Measurements from ENCODE around the gene KISS1. TPM values are rescaled to one million over a fixed set of nuclear protein-coding genes. Genes with fewer than 3 reads are reported as not detected.

Gene KISS1
- total RNA-seq, 1 donor from 2014 or later = 111 TPM

DNA sequence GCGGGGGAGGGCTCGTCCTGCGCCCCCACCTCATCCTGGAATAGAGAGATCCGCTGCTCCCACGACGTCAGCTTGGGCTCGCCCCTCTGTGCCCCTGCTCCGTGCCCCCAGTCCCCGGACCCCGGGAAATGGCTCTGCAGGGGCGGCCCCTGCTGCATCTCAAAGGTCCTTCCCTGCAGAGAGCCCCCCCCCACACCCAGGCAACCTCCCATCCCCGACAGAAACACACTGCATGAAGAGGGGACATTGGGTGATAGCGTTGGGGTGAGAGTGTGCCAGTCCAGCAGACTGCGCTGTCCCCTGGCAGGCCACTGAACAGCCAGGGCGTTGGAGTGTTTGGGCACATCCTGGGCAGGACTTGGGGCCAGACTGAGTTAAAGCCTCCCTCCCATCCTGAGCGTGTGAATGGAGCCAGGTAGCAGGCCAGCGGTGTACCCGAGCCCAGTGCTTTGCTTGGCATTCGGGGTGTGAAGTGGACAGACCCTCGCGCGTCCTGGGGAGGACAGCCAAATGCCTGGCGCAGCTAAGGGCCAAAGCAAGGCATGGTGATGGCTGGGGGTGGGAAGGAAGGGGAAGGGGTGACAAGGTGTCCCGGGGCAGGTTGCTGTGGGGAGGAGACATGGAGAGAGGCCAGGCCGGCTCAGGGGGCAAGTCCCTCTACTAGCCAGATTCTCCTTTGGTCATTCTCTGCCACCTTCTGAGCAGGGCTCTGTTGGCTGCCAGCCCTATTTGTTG lies 43.8 kb downstream of the KISS1 start:
- TF ChIP-seq, protein P1, sequence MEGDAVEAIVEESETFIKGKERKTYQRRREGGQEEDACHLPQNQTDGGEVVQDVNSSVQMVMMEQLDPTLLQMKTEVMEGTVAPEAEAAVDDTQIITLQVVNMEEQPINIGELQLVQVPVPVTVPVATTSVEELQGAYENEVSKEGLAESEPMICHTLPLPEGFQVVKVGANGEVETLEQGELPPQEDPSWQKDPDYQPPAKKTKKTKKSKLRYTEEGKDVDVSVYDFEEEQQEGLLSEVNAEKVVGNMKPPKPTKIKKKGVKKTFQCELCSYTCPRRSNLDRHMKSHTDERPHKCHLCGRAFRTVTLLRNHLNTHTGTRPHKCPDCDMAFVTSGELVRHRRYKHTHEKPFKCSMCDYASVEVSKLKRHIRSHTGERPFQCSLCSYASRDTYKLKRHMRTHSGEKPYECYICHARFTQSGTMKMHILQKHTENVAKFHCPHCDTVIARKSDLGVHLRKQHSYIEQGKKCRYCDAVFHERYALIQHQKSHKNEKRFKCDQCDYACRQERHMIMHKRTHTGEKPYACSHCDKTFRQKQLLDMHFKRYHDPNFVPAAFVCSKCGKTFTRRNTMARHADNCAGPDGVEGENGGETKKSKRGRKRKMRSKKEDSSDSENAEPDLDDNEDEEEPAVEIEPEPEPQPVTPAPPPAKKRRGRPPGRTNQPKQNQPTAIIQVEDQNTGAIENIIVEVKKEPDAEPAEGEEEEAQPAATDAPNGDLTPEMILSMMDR (conservative IDR thresholded peaks at IDR 0.05; ENCODE audit: low read depth, low read length) = no peak
- no peak for DNase-seq (ENCODE audit: low read depth)
- peak overlapping the region; percentile 64 for H3K4me3 ChIP-seq (ENCODE audit: low read depth, low read length)

DNA sequence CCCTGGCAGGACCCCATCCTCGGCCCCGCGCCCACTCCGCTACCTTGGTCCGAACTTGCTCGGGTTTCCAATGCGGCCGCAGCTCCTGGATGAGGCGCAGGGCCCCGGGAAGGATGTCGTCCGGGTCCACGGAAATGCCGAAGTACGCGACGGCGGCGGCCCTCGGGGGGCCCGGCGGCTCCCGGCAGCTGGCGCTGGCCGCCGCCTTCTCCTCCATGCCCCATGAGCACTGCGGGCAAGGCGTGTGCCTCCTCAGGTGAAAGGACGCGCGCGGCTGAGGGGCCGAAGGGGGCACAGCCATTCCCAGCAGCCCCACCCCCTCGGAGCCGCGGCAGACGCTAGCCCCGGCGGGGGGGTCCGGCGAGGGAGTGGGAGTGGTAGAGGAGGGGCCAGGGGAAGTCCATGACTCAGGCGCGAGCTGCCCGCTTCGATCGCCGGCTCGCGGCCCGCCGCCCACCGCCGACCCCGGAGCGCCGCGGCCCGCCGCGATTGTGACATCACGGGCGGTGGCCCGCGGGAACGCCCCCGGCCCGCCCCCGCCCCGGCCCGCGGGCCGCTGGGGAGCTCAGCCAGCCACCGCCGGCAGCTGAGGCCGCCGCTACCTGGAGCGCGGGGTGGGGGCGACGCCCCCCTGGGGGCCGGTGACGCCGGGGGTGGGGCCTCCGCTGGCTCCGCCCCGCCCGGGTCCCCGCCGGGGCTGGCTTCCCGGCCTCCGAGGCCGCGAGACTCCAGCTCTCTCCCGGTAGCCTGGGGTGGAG lies 44.6 kb downstream of the KISS1 start, which contains the start of gene ETNK2:
Gene ETNK2 (minus strand): TSS at position 493 of the 758 bp plus-strand sequence. CDS start 192 bp downstream, at position 301.
- no peak for DNase-seq (ENCODE audit: low read depth)
- H3K4me3 ChIP-seq (ENCODE audit: low read depth, low read length) = peak within 1 kb of the TSS; percentile 64
- TF ChIP-seq, protein P1 (conservative IDR thresholded peaks at IDR 0.05; ENCODE audit: low read depth, low read length) = no peak

- TF ChIP-seq, protein P1 (conservative IDR thresholded peaks at IDR 0.05; ENCODE audit: low read depth, low read length) = no peak
- no peak for DNase-seq (ENCODE audit: low read depth)
- H3K4me3 ChIP-seq (ENCODE audit: low read depth, low read length) = peak overlapping the region; percentile 64
Measured at GRCh38 chr1:204150702-204151551, 45.4 kb downstream of the KISS1 start.

DNA sequence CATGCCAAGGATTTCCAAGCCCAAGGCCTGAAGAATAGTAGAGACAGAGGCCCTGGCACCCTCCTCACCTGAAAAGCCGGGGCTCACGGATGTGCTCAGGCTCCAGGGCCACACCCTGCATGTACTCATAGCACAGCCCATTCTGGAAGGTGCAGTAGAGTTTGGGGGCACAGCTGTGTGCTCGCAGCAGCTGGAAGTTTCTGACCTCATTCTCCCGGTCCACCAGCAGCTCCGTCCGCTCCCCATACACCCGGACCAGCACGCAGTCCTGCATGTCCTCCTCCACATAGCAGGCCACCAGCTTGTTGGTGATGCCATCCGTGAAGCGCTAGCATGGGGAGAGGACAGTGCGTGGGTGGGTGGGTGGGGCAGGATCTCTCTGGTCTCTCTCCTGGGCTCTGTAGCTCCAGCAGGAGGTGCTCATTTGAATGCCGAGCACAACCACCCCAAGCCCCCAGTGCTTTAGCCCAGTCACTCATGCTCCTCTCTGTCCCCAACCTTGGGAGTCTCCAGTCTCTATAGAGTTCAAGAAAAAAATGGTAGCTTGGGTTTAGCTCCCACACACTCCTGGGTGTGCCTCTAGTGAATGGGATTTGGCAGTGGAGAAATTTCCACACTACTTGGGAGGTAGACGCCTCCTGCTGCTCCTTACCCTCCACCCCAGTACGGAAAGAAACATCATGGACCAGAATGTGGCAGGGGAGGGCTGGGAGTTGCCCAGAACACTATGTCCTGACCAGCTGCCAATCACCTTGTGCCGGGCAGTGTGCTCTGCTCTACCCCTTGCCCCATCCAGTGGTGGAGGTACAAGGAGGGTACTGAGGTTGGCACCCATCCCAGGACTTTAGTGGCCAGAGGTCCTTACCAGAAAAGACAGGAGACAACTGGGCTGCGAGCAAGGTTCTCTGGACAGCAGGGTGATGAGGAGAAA lies 46.4 kb downstream of the KISS1 start:
- no peak for DNase-seq (ENCODE audit: low read depth)
- TF ChIP-seq, protein P1 (conservative IDR thresholded peaks at IDR 0.05; ENCODE audit: low read depth, low read length) = no peak
- H3K4me3 ChIP-seq (ENCODE audit: low read depth, low read length) = no peak overlapping the region

DNA sequence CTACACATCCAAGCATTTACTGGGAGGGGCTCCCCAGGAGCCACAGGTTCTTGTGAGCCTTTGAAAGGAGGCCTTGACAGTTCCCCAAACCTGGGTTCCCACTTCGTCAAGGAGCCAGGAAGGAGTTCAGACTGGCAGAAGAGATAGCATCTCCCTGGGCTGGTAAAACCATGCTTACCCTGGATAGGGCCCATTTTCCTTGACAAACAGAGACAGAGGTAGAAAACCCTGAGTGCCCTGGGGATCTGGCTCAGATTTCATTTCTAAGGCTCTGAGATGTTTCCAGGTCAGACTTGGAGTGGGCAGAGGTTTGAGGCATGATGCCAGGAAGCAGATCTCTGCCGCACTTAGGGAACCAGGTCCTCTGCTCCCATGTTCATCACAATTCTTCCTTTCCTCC lies 47.2 kb downstream of the KISS1 start:
- no peak for DNase-seq (ENCODE audit: low read depth)
- TF ChIP-seq, protein P1 (conservative IDR thresholded peaks at IDR 0.05; ENCODE audit: low read depth, low read length) = no peak
- H3K4me3 ChIP-seq (ENCODE audit: low read depth, low read length) = no peak overlapping the region

All from epithelial cell of proximal tubule (primary cell).